Thoracic aorta (tissue), 2 donors: ENCODE results near the gene POLR1D. TPM values are rescaled to one million over a fixed set of nuclear protein-coding genes. Genes with fewer than 3 reads are reported as not detected.

ENCODE experiments used
- ATAC-seq: fragments of 150-250 bp; one replicate; pipeline ENCODE4 v1.8.0; 2017; ENCODE audit warnings: low read depth; ENCODE audit not compliant: insufficient number of reproducible peaks, low FRiP score
- DNase-seq: peaks from one replicate; pipeline ENCODE4 v3.0.0-alpha.2; 2020; ENCODE audit warnings: low spot score
- H3K27ac ChIP-seq, 2 donors: fragments of 200-600 bp; sonication (generic); 1 replicate in 1 of 2; 2 replicates in 1 of 2; pipeline ENCODE4 v1.5.1; 2016; ENCODE audit warnings: mild to moderate bottlenecking in 2 of 2, moderate library complexity in 2 of 2
- H3K27me3 ChIP-seq: fragments of 200-600 bp; sonication (generic); replicated peaks from 2 replicates; pipeline ENCODE4 v1.6.0; 2016; ENCODE audit warnings: mild to moderate bottlenecking; ENCODE audit not compliant: insufficient read depth
- H3K36me3 ChIP-seq: fragments of 200-600 bp; sonication (generic); one replicate; pipeline ENCODE4 v1.5.1; 2016
- H3K4me1 ChIP-seq, 2 donors: fragments of 200-600 bp; sonication (generic); 1 replicate in 1 of 2; 2 replicates in 1 of 2; pipeline versions ENCODE4 v1.5.1 to v1.6.0; 2016; ENCODE audit warnings: low read depth in 2 of 2, mild to moderate bottlenecking in 1 of 2; ENCODE audit not compliant: control insufficient read depth in 1 of 2
- H3K4me3 ChIP-seq: fragments of 200-600 bp; sonication (generic); 2 replicates; pipeline ENCODE4 v1.5.1; 2016; ENCODE audit warnings: mild to moderate bottlenecking
- H3K9me3 ChIP-seq: fragments of 200-600 bp; sonication (generic); 2 replicates; pipeline ENCODE4 v1.5.1; 2016
- CTCF ChIP-seq: fragments of 200-600 bp; sonication (generic); IDR thresholded peaks from one replicate; pipeline ENCODE4 v1.5.1; 2019; ENCODE audit warnings: antibody characterized with exemption
- total RNA-seq, 2 donors: library from RNA; depleted of rRNA; stranded (reverse); fragments of >200 nt; gene quantifications; one replicate each; pipeline versions ENCODE4 v1.1.0 to v1.2.3, GENCODE V29; 2016

Gene POLR1D
- total RNA-seq, 2 donors from 2014 or later, result 89.0 to 95.7 TPM

- no peak for ATAC-seq
- no peak for DNase-seq
- Histone ChIP-seq H3K36me3 (peaks cover 10% of the 10 kb centered on the region), H3K4me3 (no peak overlapping the region), H3K4me1 (no peaks in the 10 kb centered on the region), H3K27me3 (no peaks in the 10 kb centered on the region), H3K9me3 (no peaks in the 10 kb centered on the region), H3K27ac (no peak overlapping the region)
- TF ChIP-seq CTCF, result no peak
These were observed 46.3 kb downstream of the POLR1D start for GRCh38 chr13:27667946-27668345.

DNA sequence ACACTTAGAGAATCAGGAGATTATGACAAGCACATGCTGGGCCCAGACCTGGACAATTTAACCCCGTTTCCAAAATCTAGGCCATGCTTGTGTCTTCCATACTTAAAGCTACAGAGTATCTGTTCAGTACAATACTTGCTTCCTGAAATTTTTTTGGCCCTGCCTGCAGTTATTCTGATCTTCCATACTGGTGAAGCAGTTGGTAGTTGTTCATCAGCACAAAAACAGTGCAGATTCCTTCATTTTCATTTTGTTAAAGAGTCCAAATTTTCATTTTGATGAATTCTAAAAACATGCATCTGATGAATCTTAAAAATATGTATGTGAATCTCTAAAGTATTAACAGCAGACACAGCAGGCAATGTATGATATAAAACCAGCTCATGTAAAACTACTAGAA is 49.2 kb downstream of the POLR1D start:
- H3K36me3 ChIP-seq, result peaks cover 7% of the 10 kb centered on the region
- H3K27me3 ChIP-seq, result no peaks in the 10 kb centered on the region
- H3K27ac ChIP-seq, result no peak overlapping the region
- DNase-seq (no peak), ATAC-seq (no peak)
- H3K4me3 ChIP-seq, result no peak overlapping the region
- no peaks in the 10 kb centered on the region for H3K4me1 ChIP-seq
- no peaks in the 10 kb centered on the region for H3K9me3 ChIP-seq
- TF ChIP-seq CTCF, result no peak

GRCh38 chr13:27672025-27672424 is 50.3 kb downstream of the POLR1D start:
- Histone ChIP-seq H3K4me3 (no peak overlapping the region), H3K27ac (no peak overlapping the region), H3K9me3 (no peaks in the 10 kb centered on the region), H3K4me1 (no peaks in the 10 kb centered on the region), H3K27me3 (no peaks in the 10 kb centered on the region), H3K36me3 (no peaks in the 10 kb centered on the region)
- no peak for DNase-seq
- ATAC-seq, result no peak
- TF ChIP-seq CTCF, result no peak

Other genes with a start within 250 kb of the POLR1D start
- gene GTF3A, start 197.3 kb upstream of the POLR1D start, total RNA-seq, result 10 to 100 TPM; 70.4 to 86.4 TPM
- gene MTIF3, start 171.3 kb upstream of the POLR1D start, total RNA-seq, result 10 to 100 TPM; 28.3 to 29.5 TPM
- gene LNX2, start 1.4 kb upstream of the POLR1D start, total RNA-seq, result 1 to 10 TPM; 7.1 to 7.6 TPM
- gene GSX1, start 170.6 kb downstream of the POLR1D start, total RNA-seq, result not detected